BLaER1 (cell line): ENCODE results near the gene ALDH7A1.

Source experiments
- H3K27ac ChIP-seq: shearing (Covaris generic); formaldehyde crosslinking; 2 replicates; pipeline ENCODE4 v1.8.1; 2022
- H3K27me3 ChIP-seq: shearing (Covaris generic); formaldehyde crosslinking; 2 replicates; pipeline ENCODE4 v1.8.1; 2022
- H3K36me3 ChIP-seq: shearing (Covaris generic); formaldehyde crosslinking; 2 replicates; pipeline ENCODE4 v1.8.1; 2022
- H3K4me1 ChIP-seq: shearing (Covaris generic); formaldehyde crosslinking; 2 replicates; pipeline ENCODE4 v1.8.1; 2022
- H3K4me2 ChIP-seq: shearing (Covaris generic); formaldehyde crosslinking; 2 replicates; pipeline ENCODE4 v1.8.1; 2022
- H3K4me3 ChIP-seq: shearing (Covaris generic); formaldehyde crosslinking; 2 replicates; pipeline ENCODE4 v1.8.1; 2022
- H3K9ac ChIP-seq: shearing (Covaris generic); formaldehyde crosslinking; 2 replicates; pipeline ENCODE4 v1.8.1; 2022
- H3K9me3 ChIP-seq: shearing (Covaris generic); formaldehyde crosslinking; 2 replicates; pipeline ENCODE4 v1.8.1; 2022
- H4K20me1 ChIP-seq: shearing (Covaris generic); formaldehyde crosslinking; 2 replicates; pipeline ENCODE4 v1.8.1; 2022
- Cebpa-rat ChIP-seq: shearing (Covaris generic); IDR thresholded peaks from 2 replicates; pipeline ENCODE4 v1.8.1; 2022

ALDH7A1 gene

DNA sequence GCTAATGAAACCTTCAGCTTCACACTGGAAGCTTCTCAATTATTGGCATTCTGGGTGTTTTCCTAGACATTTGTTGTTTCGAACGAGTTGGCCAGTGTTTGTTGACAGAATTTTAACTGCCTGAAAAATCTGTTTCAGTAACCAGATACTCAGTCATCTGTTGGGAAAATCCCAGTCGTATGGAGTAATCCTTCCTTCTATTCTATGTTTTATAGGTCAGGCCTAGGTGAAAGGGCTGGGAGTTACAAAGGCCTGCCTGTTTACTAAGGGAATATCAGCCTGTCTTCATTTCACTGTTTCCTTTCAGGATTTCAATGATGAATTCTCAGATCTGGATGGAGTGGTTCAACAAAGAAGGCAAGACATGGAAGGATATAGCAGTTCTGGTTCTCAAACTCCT, 111.9 kb downstream of the ALDH7A1 start:
- Histone ChIP-seq H3K9me3 (no peaks in the 10 kb centered on the region), H3K4me1 (no peaks in the 10 kb centered on the region), H3K27ac (no peak overlapping the region), H3K4me2 (no peak overlapping the region), H3K27me3 (no peaks in the 10 kb centered on the region), H4K20me1 (no peaks in the 10 kb centered on the region), H3K9ac (no peak overlapping the region), H3K36me3 (no peaks in the 10 kb centered on the region), H3K4me3 (no peak overlapping the region)
- TF ChIP-seq Cebpa-rat: no peak

DNA sequence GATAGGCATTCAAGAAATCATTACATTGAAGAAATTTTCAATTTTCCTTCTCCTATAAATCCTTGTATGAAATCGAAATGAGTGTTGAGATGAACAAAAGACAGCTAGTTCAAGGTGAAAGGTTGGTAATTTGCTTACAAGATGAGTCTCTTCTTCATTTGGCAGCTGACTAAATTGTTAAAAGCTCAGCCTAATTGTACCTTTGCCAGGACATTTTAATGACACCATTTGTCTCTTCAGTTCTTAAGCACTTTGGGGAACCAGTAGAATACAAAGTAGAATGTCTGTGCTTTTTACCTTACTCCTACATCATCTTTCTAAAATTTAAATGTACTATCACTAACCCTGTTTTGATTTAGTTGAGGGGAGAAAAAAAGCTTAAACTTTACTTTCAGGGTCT, 112.4 kb downstream of the ALDH7A1 start:
- no peak overlapping the region for H3K4me3 ChIP-seq
- H3K9me3 ChIP-seq: no peaks in the 10 kb centered on the region
- no peak for TF ChIP-seq Cebpa-rat
- no peaks in the 10 kb centered on the region for H4K20me1 ChIP-seq
- H3K4me2 ChIP-seq: no peak overlapping the region
- H3K4me1 ChIP-seq: no peaks in the 10 kb centered on the region
- H3K36me3 ChIP-seq: no peaks in the 10 kb centered on the region
- H3K27me3 ChIP-seq: no peaks in the 10 kb centered on the region
- H3K9ac ChIP-seq: no peak overlapping the region
- H3K27ac ChIP-seq: no peak overlapping the region

DNA sequence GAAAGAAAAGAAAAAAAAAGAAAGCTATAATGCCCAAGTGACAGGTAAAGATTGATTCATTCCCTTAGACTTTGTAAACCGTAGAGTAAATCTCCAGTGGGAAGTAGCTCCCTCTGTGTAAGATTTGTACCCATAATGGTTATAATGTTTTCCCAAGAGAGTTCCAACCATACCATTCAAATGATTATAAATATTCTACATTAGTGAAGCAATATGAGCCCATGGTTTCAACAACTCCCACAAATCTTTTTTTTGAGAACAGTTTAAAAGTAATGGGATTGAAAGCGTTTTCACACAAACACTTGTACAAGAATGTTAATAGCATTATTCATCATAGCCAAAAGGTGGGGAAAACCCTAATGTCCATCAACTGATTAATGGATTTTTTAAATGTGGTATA, 113.8 kb downstream of the ALDH7A1 start:
- H3K9ac ChIP-seq: no peak overlapping the region
- no peaks in the 10 kb centered on the region for H4K20me1 ChIP-seq
- no peaks in the 10 kb centered on the region for H3K9me3 ChIP-seq
- H3K27me3 ChIP-seq: no peaks in the 10 kb centered on the region
- TF ChIP-seq Cebpa-rat: no peak
- H3K36me3 ChIP-seq: no peaks in the 10 kb centered on the region
- no peak overlapping the region for H3K4me3 ChIP-seq
- H3K27ac ChIP-seq: no peak overlapping the region
- no peak overlapping the region for H3K4me2 ChIP-seq
- no peaks in the 10 kb centered on the region for H3K4me1 ChIP-seq
